Measurements from ENCODE around the gene PIK3C2B. TPM values are rescaled to one million over a fixed set of nuclear protein-coding genes. Genes with fewer than 3 reads are reported as not detected.

The PIK3C2B gene
- total RNA-seq, 2 donors from 2014 or later = 34.5 to 44.4 TPM

DNA sequence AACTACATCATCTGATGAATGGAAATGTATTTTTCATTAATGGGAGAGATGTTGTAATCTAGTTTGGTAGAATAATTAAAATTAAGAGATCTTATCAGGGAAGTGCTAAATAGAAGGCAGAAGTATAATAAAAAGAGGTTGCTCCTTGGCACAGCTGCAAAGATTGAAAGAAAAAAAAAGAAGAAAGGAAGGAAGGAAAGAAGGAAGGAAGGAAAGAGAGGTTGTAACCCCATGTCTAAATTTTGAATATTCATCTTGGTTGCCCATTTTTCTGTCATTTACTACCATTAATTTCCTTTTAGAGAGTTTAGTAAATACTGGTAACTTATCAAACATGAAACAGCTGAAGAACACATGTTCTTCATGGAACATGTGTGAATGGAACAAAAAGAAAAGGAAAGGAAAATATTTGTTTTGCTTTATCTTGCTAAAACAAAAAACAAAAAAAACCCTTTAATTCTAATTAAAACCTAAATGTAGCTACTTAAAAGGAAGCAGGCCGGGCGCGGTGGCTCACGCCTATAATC lies 11.1 kb upstream of the PIK3C2B start:
- TF ChIP-seq, protein P1, sequence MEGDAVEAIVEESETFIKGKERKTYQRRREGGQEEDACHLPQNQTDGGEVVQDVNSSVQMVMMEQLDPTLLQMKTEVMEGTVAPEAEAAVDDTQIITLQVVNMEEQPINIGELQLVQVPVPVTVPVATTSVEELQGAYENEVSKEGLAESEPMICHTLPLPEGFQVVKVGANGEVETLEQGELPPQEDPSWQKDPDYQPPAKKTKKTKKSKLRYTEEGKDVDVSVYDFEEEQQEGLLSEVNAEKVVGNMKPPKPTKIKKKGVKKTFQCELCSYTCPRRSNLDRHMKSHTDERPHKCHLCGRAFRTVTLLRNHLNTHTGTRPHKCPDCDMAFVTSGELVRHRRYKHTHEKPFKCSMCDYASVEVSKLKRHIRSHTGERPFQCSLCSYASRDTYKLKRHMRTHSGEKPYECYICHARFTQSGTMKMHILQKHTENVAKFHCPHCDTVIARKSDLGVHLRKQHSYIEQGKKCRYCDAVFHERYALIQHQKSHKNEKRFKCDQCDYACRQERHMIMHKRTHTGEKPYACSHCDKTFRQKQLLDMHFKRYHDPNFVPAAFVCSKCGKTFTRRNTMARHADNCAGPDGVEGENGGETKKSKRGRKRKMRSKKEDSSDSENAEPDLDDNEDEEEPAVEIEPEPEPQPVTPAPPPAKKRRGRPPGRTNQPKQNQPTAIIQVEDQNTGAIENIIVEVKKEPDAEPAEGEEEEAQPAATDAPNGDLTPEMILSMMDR (IDR thresholded peaks at IDR 0.05) = no peak
- H3K9me3 ChIP-seq = no peaks in the 10 kb centered on the region
- DNase-seq (ENCODE audit: low spot score) = no peak
- no peaks in the 10 kb centered on the region for H3K27me3 ChIP-seq (replicated peaks; ENCODE audit: insufficient read depth)
- H3K4me3 ChIP-seq = peak overlapping the region; percentile 83
- peaks cover 0 to 4% of the 10 kb centered on the region in 2 donors for H3K4me1 ChIP-seq (ENCODE audit: control insufficient read depth in 1 of 2, low read depth in 2 of 2)
- H3K36me3 ChIP-seq = no peaks in the 10 kb centered on the region
- ATAC-seq (ENCODE audit: insufficient number of reproducible peaks, low FRiP score, low read depth) = no peak
- H3K27ac ChIP-seq = peak overlapping the region; percentile 57 to 94

DNA sequence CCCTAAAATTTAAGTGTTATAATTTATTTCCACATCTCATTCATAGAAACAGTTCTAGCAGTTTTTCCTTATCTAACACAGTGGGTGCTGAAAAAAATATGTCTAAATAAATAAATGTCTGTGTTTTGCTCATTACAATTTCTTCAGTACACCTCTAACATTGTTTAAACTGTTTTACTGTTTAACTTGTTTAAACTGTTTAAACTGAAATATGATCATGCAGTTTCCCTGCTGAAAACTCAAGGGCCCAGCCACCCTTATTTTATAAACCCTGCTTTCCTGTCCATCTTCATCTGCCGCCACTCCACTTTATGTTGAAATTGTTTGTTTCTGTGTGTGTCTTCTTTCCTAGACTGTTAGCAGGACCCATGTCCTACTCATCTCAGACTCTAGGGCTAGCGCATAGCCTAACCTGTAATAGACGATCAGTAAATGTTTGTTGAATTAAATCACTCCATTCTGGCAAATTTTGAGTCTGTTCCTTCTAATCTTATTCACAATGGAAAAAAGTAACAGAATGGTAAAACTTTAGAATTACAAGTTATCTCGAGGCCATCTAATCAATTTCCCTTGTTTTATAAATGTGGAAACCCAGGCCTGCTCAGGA lies 9.4 kb upstream of the PIK3C2B start:
- Histone ChIP-seq H3K9me3 (no peaks in the 10 kb centered on the region), H3K36me3 (no peaks in the 10 kb centered on the region), H3K4me1 (ENCODE audit: control insufficient read depth in 1 of 2, low read depth in 2 of 2) (peaks cover 0 to 4% of the 10 kb centered on the region in 2 donors), H3K4me3 (no peak overlapping the region), H3K27ac (no peak overlapping the region), H3K27me3 (replicated peaks; ENCODE audit: insufficient read depth) (no peaks in the 10 kb centered on the region)
- DNase-seq (ENCODE audit: low spot score) (no peak), ATAC-seq (ENCODE audit: insufficient number of reproducible peaks, low FRiP score, low read depth) (no peak)
- TF ChIP-seq, protein P1 (IDR thresholded peaks at IDR 0.05) = no peak

DNA sequence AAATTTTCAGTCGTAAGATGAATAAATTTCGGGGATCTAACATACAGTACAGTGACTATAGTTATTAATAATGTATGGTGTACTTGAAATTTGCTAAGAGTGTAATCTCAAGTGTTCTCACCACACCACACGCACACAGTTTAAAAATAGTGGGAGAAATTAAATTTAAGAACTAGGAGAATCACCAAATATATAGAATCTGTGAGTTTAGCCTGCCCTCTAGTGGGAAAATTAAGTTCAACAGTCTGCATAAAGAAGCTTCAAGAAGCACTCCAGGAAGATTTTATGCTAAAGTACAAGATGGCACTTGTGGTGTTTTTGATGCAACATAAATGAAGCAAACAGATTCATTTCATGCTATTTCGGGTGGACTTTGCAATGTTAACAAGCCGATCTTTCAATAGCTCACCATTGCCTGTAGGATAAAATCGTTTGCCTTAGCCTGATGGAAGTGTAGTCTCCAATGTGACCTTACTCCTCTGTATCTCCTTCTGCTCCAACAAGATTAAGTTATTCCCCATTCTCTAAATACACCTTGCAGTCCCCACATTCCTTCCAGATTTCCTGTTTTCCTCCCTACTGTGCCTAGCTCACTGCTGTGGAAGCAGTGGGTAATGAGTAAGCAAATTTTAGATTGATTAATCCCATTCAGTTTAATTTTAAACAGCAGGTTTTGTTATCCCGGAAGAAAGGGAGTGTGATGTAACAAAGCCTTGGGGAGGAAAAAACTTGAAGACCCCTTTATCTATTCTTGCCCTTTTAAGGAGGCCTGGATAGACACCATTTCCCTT lies 8.7 kb upstream of the PIK3C2B start:
- ATAC-seq (ENCODE audit: insufficient number of reproducible peaks, low FRiP score, low read depth) = no peak
- Histone ChIP-seq H3K27ac (no peak overlapping the region), H3K4me3 (no peak overlapping the region), H3K27me3 (replicated peaks; ENCODE audit: insufficient read depth) (no peaks in the 10 kb centered on the region), H3K4me1 (ENCODE audit: control insufficient read depth in 1 of 2, low read depth in 2 of 2) (peaks cover 0 to 4% of the 10 kb centered on the region in 2 donors), H3K36me3 (no peaks in the 10 kb centered on the region), H3K9me3 (no peaks in the 10 kb centered on the region)
- no peak for DNase-seq (ENCODE audit: low spot score)
- TF ChIP-seq, protein P1 (IDR thresholded peaks at IDR 0.05) = peak; percentile 81

DNA sequence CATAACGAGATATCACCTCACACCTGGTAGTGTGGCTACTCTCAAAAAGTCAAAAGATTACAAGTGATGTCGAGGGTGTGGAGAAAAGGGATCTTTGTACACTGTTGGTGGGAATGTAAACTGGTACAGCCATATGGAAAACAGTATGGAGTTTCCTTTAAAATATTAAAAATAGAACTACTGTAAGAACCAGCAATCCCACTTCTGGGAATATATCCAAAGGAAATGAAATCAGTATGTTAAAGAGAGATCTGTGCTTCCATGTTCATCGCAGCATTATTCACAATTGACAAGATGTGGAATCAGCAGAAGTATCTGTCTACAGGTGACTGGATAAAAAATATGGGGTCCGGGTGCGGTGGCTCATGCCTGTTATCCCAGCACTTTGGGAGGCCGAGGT lies 7.6 kb upstream of the PIK3C2B start:
- Histone ChIP-seq H3K27ac (no peak overlapping the region), H3K36me3 (no peaks in the 10 kb centered on the region), H3K27me3 (replicated peaks; ENCODE audit: insufficient read depth) (no peaks in the 10 kb centered on the region), H3K4me1 (ENCODE audit: control insufficient read depth in 1 of 2, low read depth in 2 of 2) (peaks cover 0 to 4% of the 10 kb centered on the region in 2 donors), H3K9me3 (no peaks in the 10 kb centered on the region), H3K4me3 (no peak overlapping the region)
- no peak for DNase-seq (ENCODE audit: low spot score)
- ATAC-seq (ENCODE audit: insufficient number of reproducible peaks, low FRiP score, low read depth) = no peak
- TF ChIP-seq, protein P1 (IDR thresholded peaks at IDR 0.05) = no peak

All from thoracic aorta (tissue), 2 donors.